NCI-H2107 (cell line): Measurements from ENCODE around the gene CCDC186.

Experiments
- DNase-seq: peaks from one replicate; lab custom pipeline; 2025; lab: John Stamatoyannopoulos, UW

CCDC186 gene

DNA sequence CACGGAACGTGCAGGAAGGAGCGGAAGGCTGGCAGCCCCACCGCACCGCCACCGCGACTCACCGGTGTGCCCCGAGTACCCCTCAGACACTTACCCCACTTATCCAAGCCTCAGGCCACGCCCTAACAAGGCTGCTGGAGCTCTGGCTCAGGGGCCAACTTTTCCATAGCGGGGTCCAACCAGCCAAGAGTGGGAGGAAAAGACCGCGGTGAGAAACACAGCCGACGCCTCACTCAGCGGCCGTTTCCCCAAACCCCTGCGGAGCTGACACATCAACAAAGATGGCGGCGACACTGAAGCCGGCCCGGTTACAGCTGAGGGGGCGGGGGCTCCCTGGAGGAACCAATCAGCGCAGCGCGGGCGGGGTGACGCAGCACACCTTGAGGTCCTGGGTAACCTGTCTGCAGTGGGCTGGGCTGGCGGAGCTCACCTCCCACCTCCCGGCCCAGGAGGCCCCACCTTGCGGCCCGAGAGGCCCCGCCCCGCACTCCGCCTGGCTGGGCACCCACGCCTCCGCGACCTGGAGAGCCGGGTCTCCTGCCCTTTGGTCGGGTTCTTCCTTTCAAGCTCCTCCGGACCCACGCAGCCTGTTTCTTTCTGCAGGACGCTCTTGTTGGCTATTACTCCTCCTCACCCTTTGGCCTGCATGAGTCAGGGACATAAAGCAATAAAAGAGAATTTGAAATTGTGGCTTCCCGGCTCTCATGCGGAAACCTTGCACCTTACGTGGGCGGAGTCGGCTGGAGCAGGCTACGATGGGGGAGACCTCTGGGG, at the start of gene CCDC186:
Gene CCDC186 (minus strand): TSS at position 283 of the 774 bp plus-strand sequence. CDS start 10,935 bp downstream, outside the sequence.
- peak; percentile 84 for DNase-seq

DNA sequence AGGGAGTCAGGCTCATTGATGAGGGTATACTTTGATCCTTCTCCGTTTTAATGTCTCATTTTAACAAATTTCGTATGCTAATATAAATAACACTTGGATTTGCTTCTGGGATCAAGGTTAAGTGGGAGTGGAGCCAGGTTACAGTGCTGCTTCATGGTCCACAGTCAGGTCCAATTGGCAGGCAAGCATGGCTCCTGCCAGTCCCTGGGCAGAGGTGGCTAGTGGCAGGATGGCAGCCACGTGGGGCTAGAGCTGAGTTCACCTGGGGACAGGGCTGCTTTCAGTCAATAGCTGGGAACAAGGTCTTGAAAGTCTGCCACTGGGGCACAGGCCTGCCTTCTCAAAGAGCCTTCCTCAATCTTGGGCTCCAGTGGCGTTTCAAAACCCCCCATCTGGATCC, 49.1 kb upstream of the CCDC186 start:
- no peak for DNase-seq

DNA sequence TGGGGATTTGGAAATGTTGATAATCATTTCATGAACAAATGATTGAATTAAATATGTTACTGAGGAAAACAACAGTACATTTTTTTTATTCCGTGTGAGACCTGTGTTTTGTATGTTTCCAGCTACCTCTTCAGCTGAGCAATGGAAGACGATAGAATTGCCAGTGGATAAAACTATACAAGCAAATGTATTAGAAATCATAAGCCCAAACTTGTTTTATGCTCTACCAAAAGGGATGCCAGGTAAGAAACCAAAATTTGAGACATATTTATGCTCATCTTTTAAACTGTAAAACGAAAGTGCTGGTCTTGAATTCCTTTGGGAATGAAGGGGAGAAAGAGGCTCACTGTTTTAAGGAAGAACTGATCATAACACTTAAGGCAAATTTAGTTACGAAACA, 47.2 kb upstream of the CCDC186 start:
- no peak for DNase-seq

DNA sequence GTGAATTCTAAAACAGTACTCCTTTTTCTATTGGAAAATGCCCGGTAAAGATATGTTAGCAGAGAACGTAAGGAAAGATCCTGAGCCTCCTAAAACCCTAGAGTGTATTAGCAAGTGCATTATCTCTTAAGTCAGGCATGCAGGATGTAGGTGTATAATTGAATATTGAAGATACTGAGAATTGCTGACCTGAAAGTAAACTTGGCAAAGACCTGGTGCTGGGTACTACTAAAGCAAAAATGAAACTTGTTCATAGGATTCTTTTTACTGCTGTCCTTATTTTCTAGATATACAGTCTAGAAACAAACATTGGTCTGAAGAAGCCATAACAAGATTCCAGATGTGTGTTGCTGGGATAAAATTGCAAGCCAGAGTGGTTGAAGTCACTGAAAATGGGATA, 46.3 kb upstream of the CCDC186 start:
- no peak for DNase-seq

DNA sequence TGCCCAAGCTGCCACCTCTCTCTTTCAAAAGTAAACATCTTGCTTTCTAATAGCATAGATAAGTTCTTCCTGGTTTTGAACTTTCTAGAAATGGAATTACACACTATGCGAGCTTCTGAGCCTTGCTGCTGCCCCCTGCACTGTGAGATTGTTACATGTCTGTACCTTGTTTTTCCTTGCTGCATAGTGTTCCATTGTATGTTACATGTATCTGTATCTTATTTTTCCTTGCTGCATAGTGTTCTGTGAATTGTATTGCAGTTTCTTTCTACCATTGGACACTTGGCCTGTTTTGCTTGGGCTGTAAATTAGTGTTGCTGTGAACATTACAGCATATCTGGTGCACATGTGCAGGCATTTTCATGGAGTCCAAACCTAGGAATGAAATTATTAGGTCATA, 41.0 kb upstream of the CCDC186 start:
- DNase-seq: no peak

DNA sequence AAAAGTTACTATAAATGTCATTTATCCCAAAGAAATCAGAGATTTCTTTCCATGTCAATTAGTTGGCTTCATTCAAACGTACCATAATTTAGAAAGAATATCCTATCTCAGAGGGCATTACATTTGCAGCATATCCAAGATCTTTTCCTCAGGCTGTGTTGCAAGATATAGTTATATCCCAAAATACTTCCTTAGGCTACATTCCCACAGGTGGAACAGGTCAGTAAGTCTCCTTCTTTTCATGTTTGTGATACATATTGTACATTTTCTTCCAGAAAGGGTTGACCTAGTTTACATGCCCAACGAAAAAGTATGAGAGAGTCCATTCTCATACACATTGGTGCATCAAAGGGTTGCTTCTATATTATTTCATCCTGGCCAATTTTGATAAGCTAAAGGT, 38.1 kb upstream of the CCDC186 start:
- no peak for DNase-seq

DNA sequence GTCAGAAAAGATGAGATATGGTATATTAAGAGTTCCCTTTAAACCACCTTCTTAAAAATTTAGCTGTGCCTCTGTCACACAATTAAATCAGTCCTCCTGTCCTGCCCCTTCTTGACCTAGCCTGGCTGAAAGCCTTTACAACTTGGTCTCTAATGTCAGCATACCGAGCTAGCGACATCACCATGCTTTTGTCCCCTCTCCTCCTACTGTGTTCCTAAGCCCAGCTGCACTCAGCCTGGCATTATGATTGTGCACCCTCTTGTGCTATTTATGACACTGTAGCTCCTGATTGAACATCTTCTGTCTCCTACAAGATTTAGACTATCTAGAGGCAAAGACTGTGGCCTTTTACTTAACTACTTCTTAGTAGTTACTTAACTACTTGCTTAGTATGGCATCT, 34.3 kb upstream of the CCDC186 start:
- no peak for DNase-seq

DNA sequence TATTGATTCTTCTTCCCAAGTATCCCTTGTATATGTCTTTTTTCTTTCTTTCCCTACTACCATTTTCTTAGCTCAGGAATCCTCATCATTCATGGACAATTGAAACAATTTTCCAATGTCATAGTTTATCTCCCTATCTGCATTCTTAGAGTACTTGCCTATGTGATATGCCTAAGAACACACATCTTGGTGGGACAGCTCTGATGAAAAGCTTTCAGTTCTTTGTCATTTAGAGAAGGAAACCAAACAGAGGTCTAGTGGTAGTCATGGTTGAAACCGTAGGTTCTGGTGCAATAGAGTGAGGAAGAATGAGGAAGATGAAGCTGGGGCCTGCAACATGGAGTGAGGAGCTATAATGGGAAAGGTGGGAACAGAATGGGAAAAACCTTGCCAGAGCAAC, 33.3 kb upstream of the CCDC186 start:
- DNase-seq: no peak

DNA sequence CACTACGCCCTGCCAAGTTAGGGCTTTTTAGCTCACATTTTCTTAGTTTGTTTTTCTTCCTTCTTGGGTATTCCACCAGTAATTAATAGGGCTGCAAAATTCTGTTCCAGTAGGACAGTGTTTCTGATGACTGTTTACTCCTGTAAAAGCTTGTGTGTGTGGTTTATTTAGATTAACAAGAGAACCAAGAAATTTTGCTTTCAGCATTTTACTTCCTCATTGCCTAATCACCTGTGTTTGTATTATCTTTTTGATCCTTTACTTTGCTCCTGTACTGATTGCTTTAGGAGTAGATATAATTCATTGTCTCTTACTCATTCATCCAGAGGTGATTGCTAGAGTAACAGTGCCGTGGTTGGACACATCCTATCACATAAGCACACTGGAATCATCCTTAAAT, 32.9 kb upstream of the CCDC186 start:
- DNase-seq: no peak

DNA sequence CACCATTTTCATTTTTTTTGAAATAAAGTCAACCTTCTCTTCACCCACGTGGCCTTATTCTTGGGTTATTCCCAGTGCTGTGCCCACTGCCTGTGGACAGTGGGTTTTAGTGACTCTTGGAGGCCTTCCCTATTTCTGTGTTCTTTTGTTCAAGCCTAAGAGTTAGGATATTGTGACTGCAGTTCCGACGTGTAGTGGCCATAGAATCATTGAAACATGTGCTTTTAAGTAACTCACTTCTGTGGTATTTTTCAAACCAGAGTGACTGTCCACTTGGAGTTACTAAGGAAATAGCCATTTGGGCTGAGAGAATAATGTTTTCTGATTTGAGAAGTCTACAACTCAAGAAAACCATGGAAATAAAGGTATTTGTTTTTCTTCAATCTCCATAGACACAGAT, 28.8 kb upstream of the CCDC186 start:
- DNase-seq: no peak

DNA sequence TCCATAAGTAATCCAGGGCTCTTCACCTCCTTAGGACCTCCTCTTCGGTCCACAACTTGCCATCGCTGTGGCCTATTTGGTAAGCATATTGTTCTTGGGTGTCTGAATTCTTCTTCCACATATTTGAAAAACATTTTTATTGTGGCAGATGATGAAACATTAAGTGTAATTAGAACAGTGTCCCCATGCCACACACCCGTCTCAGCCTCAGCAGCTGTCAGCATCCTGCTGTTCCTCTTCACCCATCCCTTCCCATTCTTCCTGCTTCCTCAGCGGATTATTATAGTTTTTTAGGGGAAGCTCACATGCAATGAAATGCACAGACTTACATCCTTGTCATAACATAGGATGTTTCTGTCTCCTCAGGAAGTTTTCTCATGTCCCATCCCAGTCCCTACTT, 25.2 kb upstream of the CCDC186 start:
- DNase-seq: no peak

DNA sequence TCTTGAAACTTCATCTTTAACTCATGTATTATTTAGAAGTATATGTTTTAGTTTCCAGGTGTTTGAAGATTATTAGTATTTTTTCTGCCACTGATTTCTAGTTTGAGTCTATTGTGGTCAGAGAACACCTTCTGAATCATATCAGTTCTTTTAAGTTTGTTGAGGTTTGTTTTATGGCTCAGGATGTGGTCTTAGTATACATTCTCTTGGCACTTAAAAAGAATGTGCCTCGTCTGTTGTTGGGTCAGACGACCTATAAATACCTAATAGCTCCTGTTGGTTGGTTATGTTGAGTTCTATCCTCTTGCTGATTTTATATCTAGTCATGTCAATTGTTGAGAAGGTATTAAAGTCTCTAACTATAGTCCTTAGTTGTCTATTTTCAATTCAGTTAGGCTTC, 21.1 kb upstream of the CCDC186 start:
- DNase-seq: no peak

DNA sequence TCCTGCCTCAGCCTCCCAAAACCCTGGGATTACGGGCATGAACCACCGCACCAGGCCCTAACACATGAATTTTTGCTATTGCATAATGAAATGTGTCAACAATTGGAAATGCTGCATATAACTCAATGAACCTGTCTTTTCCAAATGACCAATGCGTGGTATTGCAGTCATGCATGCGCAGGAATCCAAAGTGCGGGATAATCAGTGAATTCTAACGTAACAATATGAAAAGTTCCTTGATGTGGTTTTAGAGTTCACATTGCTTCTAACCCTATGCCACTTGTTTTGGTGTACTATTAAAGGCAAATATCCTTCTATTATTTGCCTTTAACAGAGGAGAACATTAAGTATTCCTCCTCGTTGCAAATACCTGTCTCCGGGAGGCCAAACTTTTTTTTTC, 15.7 kb upstream of the CCDC186 start:
- no peak for DNase-seq

DNA sequence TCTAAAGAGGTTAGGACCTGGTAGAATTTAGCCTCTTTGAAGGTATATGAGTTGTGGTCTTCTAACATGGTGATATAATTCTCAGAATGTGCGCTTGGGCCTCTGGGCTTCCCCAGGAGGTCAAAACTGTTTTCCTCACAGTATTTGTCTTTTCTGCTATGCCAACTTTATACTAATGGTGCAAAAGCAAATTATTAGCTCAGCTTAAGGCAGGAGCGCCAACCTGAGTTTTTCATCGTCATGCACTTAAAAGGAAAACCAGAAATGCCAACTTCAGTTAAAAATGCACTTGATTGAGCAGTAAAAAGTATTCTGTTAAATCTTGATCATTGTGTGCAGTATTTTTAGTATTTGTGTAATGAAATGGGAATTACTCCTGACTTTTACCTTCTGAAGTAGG, 14.9 kb upstream of the CCDC186 start:
- DNase-seq: no peak

DNA sequence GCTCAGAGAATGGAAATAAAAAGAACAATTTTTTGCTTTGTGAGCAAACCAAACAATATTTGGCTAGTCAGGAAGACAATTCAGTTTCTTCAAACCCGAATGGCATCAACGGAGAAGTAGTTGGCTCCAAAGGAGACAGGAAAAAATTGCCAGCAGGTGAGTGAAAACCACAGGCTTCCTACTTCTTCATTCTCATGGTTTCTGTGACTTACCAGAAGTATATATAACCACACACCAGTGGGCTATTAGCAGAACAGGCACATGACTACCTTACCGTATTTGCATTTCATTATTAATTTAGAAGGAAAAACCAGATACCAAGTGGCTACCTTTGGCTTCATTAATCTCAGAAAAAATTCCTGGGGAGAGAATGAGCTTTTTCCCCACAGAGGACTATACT, 14.0 kb upstream of the CCDC186 start:
- no peak for DNase-seq

DNA sequence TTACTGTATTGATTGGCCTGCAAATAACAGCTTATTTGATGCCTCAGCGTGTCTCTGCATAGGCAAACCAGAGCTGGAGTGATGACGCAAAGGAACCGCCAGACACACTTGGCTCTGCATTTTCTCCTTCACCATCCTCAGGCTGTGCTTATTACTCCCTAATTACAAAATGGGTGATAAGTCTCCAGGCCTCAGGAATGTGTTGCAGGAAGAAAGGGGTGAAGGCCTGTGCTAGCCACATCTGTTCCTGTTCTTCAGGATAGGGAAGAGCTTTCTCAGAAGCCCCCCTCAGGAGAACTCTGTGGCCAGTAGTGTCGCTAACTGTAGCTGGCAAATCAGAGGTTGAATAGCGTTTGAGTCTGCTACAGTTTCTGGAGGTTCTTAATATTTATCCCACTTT, 10.3 kb upstream of the CCDC186 start:
- DNase-seq: no peak

DNA sequence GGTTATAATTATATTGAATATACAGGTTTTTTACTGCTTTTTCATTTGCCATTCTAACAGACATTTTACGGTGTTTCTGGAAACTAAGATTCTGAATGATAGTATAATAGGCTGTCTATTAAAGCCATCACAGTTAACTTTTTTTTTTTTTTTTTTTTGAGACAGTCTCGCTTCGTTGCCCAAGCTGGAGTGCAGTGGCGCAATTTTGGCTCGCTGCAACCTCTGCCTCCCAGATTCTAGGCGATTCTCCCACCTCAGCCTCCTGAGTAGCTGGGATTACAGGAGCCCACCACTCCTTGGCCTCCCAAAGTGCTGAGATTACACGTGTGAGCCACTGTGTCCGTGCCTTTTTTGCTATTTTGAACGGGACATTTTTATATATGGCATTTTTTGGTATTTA, 9.6 kb upstream of the CCDC186 start:
- DNase-seq: no peak

DNA sequence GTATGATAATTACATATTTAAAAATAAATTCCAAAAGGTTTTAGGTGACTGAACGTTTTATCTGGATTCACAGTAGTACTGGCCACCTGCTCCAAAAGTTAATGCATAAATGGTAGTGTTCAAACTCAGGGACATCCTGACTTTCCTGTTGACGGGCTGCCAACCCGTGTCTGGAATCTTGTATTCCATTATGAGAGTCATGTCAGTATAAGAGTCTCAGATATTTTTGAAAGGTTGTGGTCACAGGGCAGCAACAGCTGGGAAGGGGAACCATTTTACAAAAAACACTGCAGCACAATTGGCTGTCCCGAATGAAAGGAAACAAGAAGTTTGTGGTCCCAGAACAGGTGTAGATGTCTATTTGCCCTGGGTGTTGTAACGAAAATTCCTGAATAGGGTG, 8.0 kb upstream of the CCDC186 start:
- DNase-seq: no peak

DNA sequence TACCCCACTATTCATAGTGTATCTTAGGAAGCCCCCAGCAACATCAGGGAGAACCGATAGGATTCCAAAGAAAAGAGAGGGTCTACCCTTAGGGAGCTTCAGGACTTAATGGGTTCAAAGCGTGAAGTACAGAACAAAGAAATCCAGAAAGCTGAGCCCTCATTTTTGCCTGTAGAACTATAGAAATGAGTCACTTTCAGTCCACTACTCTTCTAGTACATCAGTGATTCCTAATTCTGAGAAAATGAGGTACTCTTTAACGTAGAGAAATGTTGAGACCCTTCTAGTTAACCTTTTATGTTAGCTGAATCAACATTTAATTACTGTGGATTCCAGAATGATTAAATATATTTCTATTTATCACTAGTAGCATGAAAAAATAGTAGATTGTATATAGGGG, 6.9 kb upstream of the CCDC186 start:
- DNase-seq: no peak

DNA sequence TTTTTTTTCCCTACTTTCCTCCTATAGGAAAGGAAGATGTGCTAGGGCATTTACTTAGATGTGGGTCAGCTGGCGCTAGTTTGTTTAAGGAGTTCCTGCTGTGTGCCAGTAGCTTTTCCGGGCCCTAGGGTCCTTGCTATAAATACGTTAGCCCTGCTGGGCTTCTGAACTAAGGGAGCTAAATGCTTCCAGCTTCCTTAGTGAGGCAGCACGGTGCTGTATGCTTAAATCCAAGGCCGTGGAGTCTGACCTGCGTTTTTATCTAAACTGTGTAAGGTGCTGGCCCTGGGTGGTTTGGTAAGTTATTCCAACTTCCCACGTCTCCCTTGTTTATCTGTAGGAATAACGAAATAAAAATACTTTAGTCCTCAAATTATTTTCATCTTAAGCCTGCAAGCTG, 5.7 kb upstream of the CCDC186 start:
- no peak for DNase-seq

DNA sequence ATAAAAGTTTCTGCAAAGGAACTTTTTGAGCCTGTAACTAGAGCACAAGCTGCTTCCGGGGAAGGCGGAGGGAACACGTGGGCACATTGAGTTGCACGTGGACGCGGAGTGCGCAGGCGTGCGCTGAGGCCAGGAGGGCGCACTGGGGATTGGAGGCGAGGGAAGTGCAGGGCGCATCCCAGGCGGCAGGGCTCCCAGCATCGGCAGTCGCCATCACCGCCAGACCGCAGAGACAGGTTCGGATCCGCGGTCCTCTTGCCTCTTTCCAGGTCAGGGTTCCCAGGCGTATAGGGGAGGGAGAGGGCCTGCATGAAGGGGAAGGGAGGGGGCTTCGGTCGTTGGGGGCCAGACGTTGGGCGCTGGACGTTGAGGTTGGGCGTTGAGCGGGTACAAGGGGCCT, 5.1 kb upstream of the CCDC186 start, which contains the start of gene TDRD1:
Gene TDRD1 (plus strand): TSS at position 206 of the 400 bp plus-strand sequence. CDS start 8,479 bp downstream, outside the sequence.
- DNase-seq: no peak

DNA sequence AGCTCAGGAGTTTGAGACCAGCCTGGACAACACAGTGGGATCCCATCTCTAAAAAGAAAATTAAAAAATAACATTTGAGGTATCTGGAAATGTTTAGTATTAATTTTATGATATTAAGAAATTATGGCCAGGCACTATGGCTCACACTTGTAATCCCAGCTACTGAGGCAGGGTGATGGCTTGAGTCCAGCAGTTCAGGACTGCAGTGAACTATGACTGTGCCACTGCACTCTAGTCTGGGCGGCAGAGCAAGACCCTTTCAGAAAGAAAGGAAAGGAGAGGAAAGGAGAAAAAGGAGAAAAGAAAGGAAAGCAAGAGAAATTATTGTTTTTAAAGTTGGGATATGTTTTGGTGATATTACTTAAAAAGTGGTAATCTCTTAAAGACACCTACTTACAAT, 2.5 kb upstream of the CCDC186 start:
- no peak for DNase-seq

DNA sequence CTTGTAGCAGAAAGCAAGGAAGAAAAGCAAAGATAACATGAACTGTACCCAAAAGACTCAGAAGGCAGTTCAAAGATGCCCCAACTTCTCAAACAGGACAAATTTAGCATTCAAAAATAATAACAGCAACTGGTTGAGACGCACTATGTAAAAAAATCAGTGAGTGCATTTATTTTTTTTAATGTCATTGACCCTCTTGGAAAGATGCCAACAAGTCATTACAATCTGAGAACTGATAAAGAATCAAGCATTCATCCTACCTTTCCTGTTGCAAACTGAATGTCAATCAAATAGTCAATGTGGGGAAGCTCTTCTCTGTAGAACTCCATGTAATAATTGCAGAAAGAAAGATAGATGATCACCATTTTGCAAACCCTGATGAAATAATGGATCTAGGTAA, 1.7 kb upstream of the CCDC186 start:
- DNase-seq: no peak

DNA sequence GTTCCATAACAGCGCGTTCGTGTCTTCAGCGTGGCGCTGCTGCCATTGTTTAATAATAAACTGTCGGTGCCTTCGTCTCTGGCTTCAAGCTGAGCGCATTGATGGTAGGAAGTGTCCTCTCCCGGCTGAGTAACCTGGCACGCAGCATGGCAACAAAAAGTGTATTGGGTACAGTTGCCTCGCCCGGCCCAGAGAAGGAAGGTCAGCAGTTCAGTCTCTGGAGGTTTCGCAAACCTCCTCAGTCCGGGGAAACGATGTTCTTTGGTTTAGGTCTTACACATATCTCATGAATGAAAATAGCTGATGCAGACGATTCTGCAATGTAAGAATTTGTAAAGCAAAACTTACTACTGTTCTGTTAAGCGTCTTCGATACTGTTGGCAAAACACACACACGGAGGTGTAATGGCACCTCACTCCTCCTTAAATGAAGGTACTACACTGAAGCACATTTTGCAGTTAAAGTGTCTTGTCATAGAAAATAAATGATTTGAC, 739 bp upstream of the CCDC186 start:
- DNase-seq: no peak
